Right lobe of liver (tissue), 4 donors: ENCODE data around the gene ARSG.

ENCODE experiments used
- CTCF ChIP-seq, 4 donors: fragments of 200-600 bp in 3 of 4; fragments of 450-650 bp in 1 of 4; IDR thresholded peaks; one replicate each; pipeline versions ENCODE4 v1.5.1 to v1.8.0; 2016 to 2022; ENCODE audit warnings: antibody characterized with exemption in 4 of 4, mild to moderate bottlenecking in 2 of 4
- POLR2A ChIP-seq: fragments of 450-650 bp; IDR thresholded peaks from one replicate; pipeline ENCODE4 v1.6.1; 2017; ENCODE audit warnings: antibody characterized with exemption, mild to moderate bottlenecking
- donor health status: DM: no; HTN: no; CAD: no.
- donor health status: DM: no; HTN: no; CAD: no.
- donor health status: DM: no; HTN: yes; CAD: no.

- no peak for TF ChIP-seq CTCF (IDR thresholded peaks at IDR 0.05)
- no peak for TF ChIP-seq POLR2A
Observed at GRCh38 chr17:68349157-68349556, 57.9 kb downstream of the ARSG start.
